H1 (cell line): ENCODE measurements around the gene ZNF618. TPM values are rescaled to one million over a fixed set of nuclear protein-coding genes. Genes with fewer than 3 reads are reported as not detected.
A peak's percentile ranks its signal among the peaks of the same experiment; 100 is the strongest.

ENCODE experiments used
- RAD21 ChIP-seq, 2 experiments: IDR thresholded peaks in 1 of 2; conservative IDR thresholded peaks in 1 of 2; 2 replicates each; pipeline ENCODE4 v1.6.1; 2011; ENCODE audit warnings: low read depth in 2 of 2, low read length in 2 of 2, improper control_type of control experiment in 1 of 2, inconsistent platforms in 1 of 2, mild to moderate bottlenecking in 1 of 2, moderate library complexity in 1 of 2
- RBBP5 ChIP-seq: IDR thresholded peaks from 2 replicates; pipeline ENCODE4 v1.7.1; 2012; ENCODE audit warnings: low read depth, mild to moderate bottlenecking, inconsistent platforms, low read length, moderate library complexity, borderline replicate concordance
- RFX5 ChIP-seq: IDR thresholded peaks from 2 replicates; pipeline ENCODE4 v1.6.1; 2011; ENCODE audit warnings: low read depth, low read length, improper control_type of control experiment, borderline replicate concordance
- SP2 ChIP-seq: IDR thresholded peaks from 2 replicates; pipeline ENCODE4 v1.6.1; 2012; ENCODE audit warnings: mild to moderate bottlenecking, low read length, inconsistent platforms
- polyA plus RNA-seq, 7 experiments: library from polyadenylated mRNA; depleted of rRNA in 3 of 7; stranded (reverse) in 5 of 7; unstranded in 2 of 7; fragments of >200 nt in 5 of 7; fragments of 200-250 nt in 2 of 7; gene quantifications; 1 replicate in 5 of 7; 2 replicates in 1 of 7; 4 replicates in 1 of 7; pipeline versions ENCODE4 v1.2.1 to v1.2.3, GENCODE V29; 2011 to 2013; ENCODE audit warnings: missing spikeins in 2 of 7, mixed read lengths in 2 of 7
- total RNA-seq: library from RNA; stranded (reverse); fragmentation: NEBNext Ultra II Directional; extraction: Animal tissue kit (Norgen Biotek cat#: 25700); gene quantifications from 2 replicates; pipeline ENCODE4 v1.2.1, GENCODE V29; 2021
- TF ChIP-seq, protein P1 (sequence below): IDR thresholded peaks from 2 replicates; pipeline ENCODE4 v1.6.1; 2012; ENCODE audit warnings: inconsistent platforms
- TF ChIP-seq, protein P2 (sequence below): fragments of 300-600 bp; sonication (generic); IDR thresholded peaks from 2 replicates; pipeline ENCODE4 v1.7.1; 2012; ENCODE audit warnings: low read length, moderate library complexity, mild to moderate bottlenecking, inconsistent platforms; ENCODE audit not compliant: insufficient replicate concordance
- TF ChIP-seq, protein P3 (sequence below): IDR thresholded peaks from 2 replicates; pipeline ENCODE4 v1.6.1; 2012; ENCODE audit warnings: inconsistent platforms

The ZNF618 gene
- total and polyA plus RNA-seq, 2 of the 8 experiments (the other 6 are each of a cell fraction or from before 2014, with no cell fraction given): 9.6 to 28.5 TPM

DNA sequence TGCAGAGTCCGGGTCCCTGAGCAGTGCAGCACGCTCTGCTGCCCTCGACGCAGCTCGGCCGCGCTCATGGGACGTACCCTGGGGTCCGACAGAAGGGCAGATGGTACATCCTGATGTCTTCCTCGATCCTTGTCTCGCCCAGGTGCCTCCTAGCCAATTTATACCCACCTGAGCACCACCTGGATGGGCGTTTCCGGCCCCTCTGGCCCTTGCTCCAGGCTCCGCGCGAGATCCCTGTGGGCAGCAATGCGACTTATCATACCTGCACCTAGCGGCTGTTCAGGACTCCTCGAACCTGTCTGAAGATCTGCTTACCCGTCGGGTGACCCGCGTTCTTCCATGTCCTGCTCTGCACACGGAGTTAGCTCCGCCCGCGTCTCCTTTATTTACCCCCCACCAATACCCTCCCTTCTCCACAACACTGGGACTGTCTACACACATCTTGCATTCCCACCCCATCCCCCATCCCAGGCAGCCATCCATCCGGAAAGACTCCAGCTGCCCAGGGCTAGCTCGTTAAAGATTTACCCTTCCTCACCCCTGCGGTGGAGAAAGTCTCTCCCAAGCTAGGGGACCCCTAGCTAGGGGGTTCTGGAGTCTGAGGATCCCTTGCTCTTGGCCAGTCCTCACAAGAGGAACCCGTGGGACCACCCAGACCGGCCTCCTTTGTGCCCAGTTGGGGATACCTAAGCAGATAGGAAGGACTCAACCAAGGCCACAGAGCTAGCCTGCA lies 223.0 kb downstream of the ZNF618 start, which contains the start of gene KIF12 (continued):
- TF ChIP-seq RBBP5: 0 out of 2 replicates have a peak, but pooled peaks have one; percentile 44
- TF ChIP-seq, protein P1, sequence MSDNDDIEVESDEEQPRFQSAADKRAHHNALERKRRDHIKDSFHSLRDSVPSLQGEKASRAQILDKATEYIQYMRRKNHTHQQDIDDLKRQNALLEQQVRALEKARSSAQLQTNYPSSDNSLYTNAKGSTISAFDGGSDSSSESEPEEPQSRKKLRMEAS: peak; percentile 66; the same call in 1 of the 2 replicates
- TF ChIP-seq RAD21 (IDR thresholded peaks at IDR 0.05 in 1 of 2, conservative IDR thresholded peaks at IDR 0.05 in 1 of 2; ENCODE audit: low read depth in 2 of 2, low read length in 2 of 2): no peak
- no peak for TF ChIP-seq RFX5
- TF ChIP-seq, protein P2, sequence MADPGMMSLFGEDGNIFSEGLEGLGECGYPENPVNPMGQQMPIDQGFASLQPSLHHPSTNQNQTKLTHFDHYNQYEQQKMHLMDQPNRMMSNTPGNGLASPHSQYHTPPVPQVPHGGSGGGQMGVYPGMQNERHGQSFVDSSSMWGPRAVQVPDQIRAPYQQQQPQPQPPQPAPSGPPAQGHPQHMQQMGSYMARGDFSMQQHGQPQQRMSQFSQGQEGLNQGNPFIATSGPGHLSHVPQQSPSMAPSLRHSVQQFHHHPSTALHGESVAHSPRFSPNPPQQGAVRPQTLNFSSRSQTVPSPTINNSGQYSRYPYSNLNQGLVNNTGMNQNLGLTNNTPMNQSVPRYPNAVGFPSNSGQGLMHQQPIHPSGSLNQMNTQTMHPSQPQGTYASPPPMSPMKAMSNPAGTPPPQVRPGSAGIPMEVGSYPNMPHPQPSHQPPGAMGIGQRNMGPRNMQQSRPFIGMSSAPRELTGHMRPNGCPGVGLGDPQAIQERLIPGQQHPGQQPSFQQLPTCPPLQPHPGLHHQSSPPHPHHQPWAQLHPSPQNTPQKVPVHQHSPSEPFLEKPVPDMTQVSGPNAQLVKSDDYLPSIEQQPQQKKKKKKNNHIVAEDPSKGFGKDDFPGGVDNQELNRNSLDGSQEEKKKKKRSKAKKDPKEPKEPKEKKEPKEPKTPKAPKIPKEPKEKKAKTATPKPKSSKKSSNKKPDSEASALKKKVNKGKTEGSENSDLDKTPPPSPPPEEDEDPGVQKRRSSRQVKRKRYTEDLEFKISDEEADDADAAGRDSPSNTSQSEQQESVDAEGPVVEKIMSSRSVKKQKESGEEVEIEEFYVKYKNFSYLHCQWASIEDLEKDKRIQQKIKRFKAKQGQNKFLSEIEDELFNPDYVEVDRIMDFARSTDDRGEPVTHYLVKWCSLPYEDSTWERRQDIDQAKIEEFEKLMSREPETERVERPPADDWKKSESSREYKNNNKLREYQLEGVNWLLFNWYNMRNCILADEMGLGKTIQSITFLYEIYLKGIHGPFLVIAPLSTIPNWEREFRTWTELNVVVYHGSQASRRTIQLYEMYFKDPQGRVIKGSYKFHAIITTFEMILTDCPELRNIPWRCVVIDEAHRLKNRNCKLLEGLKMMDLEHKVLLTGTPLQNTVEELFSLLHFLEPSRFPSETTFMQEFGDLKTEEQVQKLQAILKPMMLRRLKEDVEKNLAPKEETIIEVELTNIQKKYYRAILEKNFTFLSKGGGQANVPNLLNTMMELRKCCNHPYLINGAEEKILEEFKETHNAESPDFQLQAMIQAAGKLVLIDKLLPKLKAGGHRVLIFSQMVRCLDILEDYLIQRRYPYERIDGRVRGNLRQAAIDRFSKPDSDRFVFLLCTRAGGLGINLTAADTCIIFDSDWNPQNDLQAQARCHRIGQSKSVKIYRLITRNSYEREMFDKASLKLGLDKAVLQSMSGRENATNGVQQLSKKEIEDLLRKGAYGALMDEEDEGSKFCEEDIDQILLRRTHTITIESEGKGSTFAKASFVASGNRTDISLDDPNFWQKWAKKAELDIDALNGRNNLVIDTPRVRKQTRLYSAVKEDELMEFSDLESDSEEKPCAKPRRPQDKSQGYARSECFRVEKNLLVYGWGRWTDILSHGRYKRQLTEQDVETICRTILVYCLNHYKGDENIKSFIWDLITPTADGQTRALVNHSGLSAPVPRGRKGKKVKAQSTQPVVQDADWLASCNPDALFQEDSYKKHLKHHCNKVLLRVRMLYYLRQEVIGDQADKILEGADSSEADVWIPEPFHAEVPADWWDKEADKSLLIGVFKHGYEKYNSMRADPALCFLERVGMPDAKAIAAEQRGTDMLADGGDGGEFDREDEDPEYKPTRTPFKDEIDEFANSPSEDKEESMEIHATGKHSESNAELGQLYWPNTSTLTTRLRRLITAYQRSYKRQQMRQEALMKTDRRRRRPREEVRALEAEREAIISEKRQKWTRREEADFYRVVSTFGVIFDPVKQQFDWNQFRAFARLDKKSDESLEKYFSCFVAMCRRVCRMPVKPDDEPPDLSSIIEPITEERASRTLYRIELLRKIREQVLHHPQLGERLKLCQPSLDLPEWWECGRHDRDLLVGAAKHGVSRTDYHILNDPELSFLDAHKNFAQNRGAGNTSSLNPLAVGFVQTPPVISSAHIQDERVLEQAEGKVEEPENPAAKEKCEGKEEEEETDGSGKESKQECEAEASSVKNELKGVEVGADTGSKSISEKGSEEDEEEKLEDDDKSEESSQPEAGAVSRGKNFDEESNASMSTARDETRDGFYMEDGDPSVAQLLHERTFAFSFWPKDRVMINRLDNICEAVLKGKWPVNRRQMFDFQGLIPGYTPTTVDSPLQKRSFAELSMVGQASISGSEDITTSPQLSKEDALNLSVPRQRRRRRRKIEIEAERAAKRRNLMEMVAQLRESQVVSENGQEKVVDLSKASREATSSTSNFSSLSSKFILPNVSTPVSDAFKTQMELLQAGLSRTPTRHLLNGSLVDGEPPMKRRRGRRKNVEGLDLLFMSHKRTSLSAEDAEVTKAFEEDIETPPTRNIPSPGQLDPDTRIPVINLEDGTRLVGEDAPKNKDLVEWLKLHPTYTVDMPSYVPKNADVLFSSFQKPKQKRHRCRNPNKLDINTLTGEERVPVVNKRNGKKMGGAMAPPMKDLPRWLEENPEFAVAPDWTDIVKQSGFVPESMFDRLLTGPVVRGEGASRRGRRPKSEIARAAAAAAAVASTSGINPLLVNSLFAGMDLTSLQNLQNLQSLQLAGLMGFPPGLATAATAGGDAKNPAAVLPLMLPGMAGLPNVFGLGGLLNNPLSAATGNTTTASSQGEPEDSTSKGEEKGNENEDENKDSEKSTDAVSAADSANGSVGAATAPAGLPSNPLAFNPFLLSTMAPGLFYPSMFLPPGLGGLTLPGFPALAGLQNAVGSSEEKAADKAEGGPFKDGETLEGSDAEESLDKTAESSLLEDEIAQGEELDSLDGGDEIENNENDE: no peak
- TF ChIP-seq SP2: no peak
- TF ChIP-seq, protein P3, sequence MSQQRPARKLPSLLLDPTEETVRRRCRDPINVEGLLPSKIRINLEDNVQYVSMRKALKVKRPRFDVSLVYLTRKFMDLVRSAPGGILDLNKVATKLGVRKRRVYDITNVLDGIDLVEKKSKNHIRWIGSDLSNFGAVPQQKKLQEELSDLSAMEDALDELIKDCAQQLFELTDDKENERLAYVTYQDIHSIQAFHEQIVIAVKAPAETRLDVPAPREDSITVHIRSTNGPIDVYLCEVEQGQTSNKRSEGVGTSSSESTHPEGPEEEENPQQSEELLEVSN: peak; percentile 52; the same call in 1 of the 2 replicates
